H9 (cell line): Measurements from ENCODE around the gene BIRC7. TPM values are rescaled to one million over a fixed set of nuclear protein-coding genes. Genes with fewer than 3 reads are reported as not detected.
A peak's percentile ranks its signal among the peaks of the same experiment; 100 is the strongest.

Source experiments
- DNase-seq: peaks from one replicate; pipeline ENCODE4 v3.0.0-alpha.2; 2017
- H2AFZ ChIP-seq: one replicate; pipeline ENCODE4 v1.6.1; 2013; ENCODE audit warnings: mild to moderate bottlenecking, low read length, control low read depth, moderate library complexity
- H2AK5ac ChIP-seq: 2 replicates; pipeline ENCODE4 v1.6.1; 2013; ENCODE audit warnings: low read length, control low read depth, mixed read lengths; ENCODE audit not compliant: insufficient read length
- H2BK120ac ChIP-seq: one replicate; pipeline ENCODE4 v1.6.1; 2013; ENCODE audit warnings: low read depth, mild to moderate bottlenecking, low read length, control low read depth, inconsistent platforms; ENCODE audit not compliant: poor library complexity, severe bottlenecking
- H2BK12ac ChIP-seq: 2 replicates; pipeline ENCODE4 v1.6.1; 2013; ENCODE audit warnings: low read length, control low read depth, mixed read lengths, low read depth; ENCODE audit not compliant: insufficient read length
- H2BK15ac ChIP-seq: 2 replicates; pipeline ENCODE4 v1.6.1; 2013; ENCODE audit warnings: low read depth, low read length, control low read depth
- H2BK20ac ChIP-seq: one replicate; pipeline ENCODE4 v1.6.1; 2013; ENCODE audit warnings: low read depth, mild to moderate bottlenecking, low read length, control low read depth, inconsistent platforms; ENCODE audit not compliant: poor library complexity, severe bottlenecking
- H2BK5ac ChIP-seq: 2 replicates; pipeline ENCODE4 v1.6.1; 2013; ENCODE audit warnings: low read length, control low read depth, mixed read lengths; ENCODE audit not compliant: insufficient read length
- H3K14ac ChIP-seq: 2 replicates; pipeline ENCODE4 v1.6.1; 2013; ENCODE audit warnings: low read length, control low read depth; ENCODE audit not compliant: insufficient read depth
- H3K18ac ChIP-seq: 2 replicates; pipeline ENCODE4 v1.6.1; 2013; ENCODE audit warnings: low read depth, mild to moderate bottlenecking, mixed read lengths, low read length, control low read depth; ENCODE audit not compliant: insufficient read length
- H3K23ac ChIP-seq: 2 replicates; pipeline ENCODE4 v1.6.1; 2013; ENCODE audit warnings: low read length, control low read depth, mixed read lengths, low read depth; ENCODE audit not compliant: insufficient read length
- H3K23me2 ChIP-seq: 2 replicates; pipeline ENCODE4 v1.6.1; 2013; ENCODE audit warnings: low read depth, mild to moderate bottlenecking, mixed read lengths, low read length, control low read depth; ENCODE audit not compliant: insufficient read length, poor library complexity, severe bottlenecking
- H3K27ac ChIP-seq: 2 replicates; pipeline ENCODE4 v1.5.1; 2013; ENCODE audit warnings: low read length, control low read depth, mixed read lengths, low read depth; ENCODE audit not compliant: insufficient read length
- H3K27me3 ChIP-seq: 2 replicates; pipeline ENCODE4 v1.6.1; 2013; ENCODE audit warnings: low read length, control low read depth, inconsistent platforms; ENCODE audit not compliant: insufficient read depth
- H3K4ac ChIP-seq: 2 replicates; pipeline ENCODE4 v1.6.1; 2013; ENCODE audit warnings: low read depth, mild to moderate bottlenecking, control low read depth, inconsistent platforms, low read length, moderate library complexity
- H3K4me1 ChIP-seq: 2 replicates; pipeline ENCODE4 v1.6.1; 2013; ENCODE audit warnings: low read length, control low read depth, inconsistent platforms; ENCODE audit not compliant: insufficient read depth
- H3K4me2 ChIP-seq: 2 replicates; pipeline ENCODE4 v1.6.1; 2013; ENCODE audit warnings: low read length, control low read depth, mixed read lengths; ENCODE audit not compliant: insufficient read length, insufficient read depth
- H3K56ac ChIP-seq: 2 replicates; pipeline ENCODE4 v1.6.1; 2013; ENCODE audit warnings: low read depth, mild to moderate bottlenecking, mixed read lengths, low read length, control low read depth; ENCODE audit not compliant: insufficient read length
- H3K79me1 ChIP-seq: 2 replicates; pipeline ENCODE4 v1.6.1; 2013; ENCODE audit warnings: low read depth, mild to moderate bottlenecking, moderate library complexity, low read length, control low read depth, inconsistent platforms; ENCODE audit not compliant: insufficient read depth, poor library complexity, severe bottlenecking
- H3K79me2 ChIP-seq: 2 replicates; pipeline ENCODE4 v1.6.1; 2013; ENCODE audit warnings: low read length, control low read depth, inconsistent platforms; ENCODE audit not compliant: insufficient read depth
- H3K9ac ChIP-seq: 2 replicates; pipeline ENCODE4 v1.6.1; 2013; ENCODE audit warnings: low read length, control low read depth, mixed read lengths; ENCODE audit not compliant: insufficient read length; ENCODE audit errors: extremely low read depth
- H3K9me3 ChIP-seq: one replicate; pipeline ENCODE4 v1.6.1; 2013; ENCODE audit warnings: low read depth, low read length, inconsistent platforms; ENCODE audit not compliant: control insufficient read depth
- H3T11ph ChIP-seq: one replicate; pipeline ENCODE4 v1.6.1; 2013; ENCODE audit warnings: mild to moderate bottlenecking, low read length, control low read depth, inconsistent platforms
- H4K20me1 ChIP-seq: one replicate; pipeline ENCODE4 v1.6.1; 2013; ENCODE audit not compliant: control insufficient read depth, insufficient read length, insufficient read depth
- H4K5ac ChIP-seq: 2 replicates; pipeline ENCODE4 v1.6.1; 2013; ENCODE audit warnings: low read depth, mild to moderate bottlenecking, mixed read lengths, low read length, control low read depth; ENCODE audit not compliant: insufficient read length
- H4K8ac ChIP-seq: replicated peaks from 2 replicates; pipeline ENCODE4 v1.6.1; 2013; ENCODE audit warnings: low read length, control low read depth, mixed read lengths, low read depth; ENCODE audit not compliant: insufficient read length
- H4K91ac ChIP-seq: 2 replicates; pipeline ENCODE4 v1.6.1; 2013; ENCODE audit warnings: low read depth, mild to moderate bottlenecking, moderate library complexity, mixed read lengths, low read length, control low read depth; ENCODE audit not compliant: insufficient read length
- H3K27ac Mint-ChIP-seq, 3 experiments: 2 replicates in 2 of 3; 3 replicates in 1 of 3; pipeline ENCODE4 v1.8.0; 2020 to 2021; ENCODE audit warnings: mixed read lengths in 3 of 3, mild to moderate bottlenecking in 1 of 3, moderate library complexity in 1 of 3
- H3K27me3 Mint-ChIP-seq: 2 replicates; pipeline ENCODE4 v1.8.0; 2021; ENCODE audit warnings: low read depth, mild to moderate bottlenecking, moderate library complexity, mixed read lengths
- H3K36me3 Mint-ChIP-seq, 3 experiments: 2 replicates in 2 of 3; 3 replicates in 1 of 3; pipeline ENCODE4 v1.8.0; 2020 to 2021; ENCODE audit warnings: low read depth in 3 of 3, mixed read lengths in 3 of 3; ENCODE audit not compliant: insufficient read depth in 1 of 3
- H3K4me1 Mint-ChIP-seq, 2 experiments: 2 replicates each; pipeline ENCODE4 v1.8.0; 2020; ENCODE audit warnings: mixed read lengths in 2 of 2
- H3K4me3 Mint-ChIP-seq, 2 experiments: 2 replicates in 1 of 2; 3 replicates in 1 of 2; pipeline ENCODE4 v1.8.0; 2020 to 2021; ENCODE audit warnings: mild to moderate bottlenecking in 2 of 2, mixed read lengths in 2 of 2, moderate library complexity in 1 of 2
- H3K9me3 Mint-ChIP-seq, 2 experiments: 2 replicates in 1 of 2; 3 replicates in 1 of 2; pipeline ENCODE4 v1.8.0; 2020; ENCODE audit warnings: mild to moderate bottlenecking in 2 of 2, mixed read lengths in 2 of 2, moderate library complexity in 1 of 2
- CTCF ChIP-seq: fragments of 200-600 bp; sonication (generic); conservative IDR thresholded peaks from 3 replicates; pipeline ENCODE4 v1.8.0; 2021; ENCODE audit warnings: antibody characterized with exemption, mild to moderate bottlenecking
- WGBS: extraction: QIAGEN DNeasy Blood & Tissue Kit; methylation state at CpG from one replicate; pipeline ENCODE4 v1.1.7; 2013; ENCODE audit warnings: missing lambda C conversion rate, low lambda C conversion rate, mixed read lengths; ENCODE audit not compliant: insufficient read length; ENCODE audit errors: extremely low coverage; 5-methylcytosine and 5-hydroxymethylcytosine counted together
- total RNA-seq: library from RNA; stranded (reverse); gene quantifications from 2 replicates; pipeline ENCODE4 v1.2.1, GENCODE V29; 2021

BIRC7 gene
- total RNA-seq, 1 experiment from 2014 or later: not detected

GRCh38 chr20:63212792-63213191, 22.9 kb upstream of the BIRC7 start:
- peaks cover 3% of the 10 kb centered on the region for H4K20me1 ChIP-seq
- H4K91ac ChIP-seq: no peak overlapping the region
- H2BK20ac ChIP-seq: no peak overlapping the region
- no peaks in the 10 kb centered on the region for H3K27me3 ChIP-seq
- H3K23ac ChIP-seq: no peak overlapping the region
- H2AFZ ChIP-seq: no peak overlapping the region
- no peaks in the 10 kb centered on the region for H3K9me3 ChIP-seq
- no peak overlapping the region for H3K56ac ChIP-seq
- no peak overlapping the region for H3T11ph ChIP-seq
- H3K79me2 ChIP-seq: peaks cover 44% of the 10 kb centered on the region
- no peaks in the 10 kb centered on the region for H3K4me1 ChIP-seq
- H3K9ac ChIP-seq: no peak overlapping the region
- peaks cover 12% of the 10 kb centered on the region for H3K79me1 ChIP-seq
- H3K18ac ChIP-seq: no peak overlapping the region
- no peak overlapping the region for H4K8ac ChIP-seq
- no peak overlapping the region for H2BK120ac ChIP-seq
- no peak overlapping the region for H2BK12ac ChIP-seq
- Mint-ChIP-seq H3K4me3 (peak overlapping the region in 1 of 2 experiments; percentile 55; a peak in 1 of 5 replicates), H3K27ac (no peak overlapping the region; a peak in 1 of 7 replicates), H3K4me1 (peaks cover 25 to 29% of the 10 kb centered on the region in 2 experiments), H3K36me3 (peaks cover 37 to 73% (median 64%) of the 10 kb centered on the region in 3 experiments; a peak in 6 of 7 replicates), H3K9me3 (no peaks in the 10 kb centered on the region), H3K27me3 (peaks cover 4% of the 10 kb centered on the region; the same call in 1 of the 2 replicates)
- H3K27ac ChIP-seq: no peak overlapping the region
- H3K14ac ChIP-seq: no peak overlapping the region
- no peak overlapping the region for H3K4me2 ChIP-seq
- no peak for DNase-seq
- no peak overlapping the region for H2AK5ac ChIP-seq
- WGBS: no CpG with 5 or more reads among the region's 5 CpGs
- H3K23me2 ChIP-seq: peaks cover 9% of the 10 kb centered on the region
- no peak overlapping the region for H2BK15ac ChIP-seq
- TF ChIP-seq CTCF: no peak
- no peak overlapping the region for H3K4ac ChIP-seq
- H4K5ac ChIP-seq: no peak overlapping the region
- no peak overlapping the region for H2BK5ac ChIP-seq
